A549 (cell line): ENCODE results near the gene ANO9. TPM values are rescaled to one million over a fixed set of nuclear protein-coding genes. Genes with fewer than 3 reads are reported as not detected.
"Not testable (repeated sequence)": the region's sequence is repeated elsewhere in the genome, so short reads cannot be mapped to it uniquely, and the experiment has no call there.

Source experiments
- ATAC-seq, 2 experiments: fragments of 200-7000 bp in 1 of 2; fragments of >200 bp in 1 of 2; cut with Nextera tagmentation in 1 of 2; cut with Tn5 transposase in 1 of 2; 3 replicates each; pipeline versions ENCODE4 v1.8.0 to v1.9.1; 2018 to 2020; ENCODE audit warnings: mild to moderate bottlenecking in 1 of 2, moderate library complexity in 1 of 2
- CTCF ChIA-PET: fragments of 300-600 bp; sonication (Branson Sonifier 250); formaldehyde crosslinking; extraction: SDS; loops from one replicate; lab custom pipeline; 2021; ENCODE audit warnings: antibody characterized with exemption, inconsistent platforms; lab: Yijun Ruan, JAX
- POLR2A ChIA-PET: fragments of 350-600 bp; formaldehyde crosslinking; extraction: SDS; loops from one replicate; lab custom pipeline; 2021; ENCODE audit warnings: antibody characterized with exemption, inconsistent platforms; lab: Yijun Ruan, JAX
- DNase-seq, 2 experiments: peaks; one replicate each; pipeline versions ENCODE4 v3.0.0 to v3.0.0-alpha.2; 2011 to 2016; ENCODE audit warnings: low read depth in 1 of 2, low spot score in 1 of 2
- FAIRE-seq: peaks from 2 replicates; lab custom pipeline; 2011; peaks lifted over from hg19 to GRCh38; lab: Jason Lieb, UNC
- H3K27ac ChIP-seq, 2 experiments: fragments of >200 bp; sonication (Bioruptor Twin); formaldehyde crosslinking; 3 replicates each; pipeline ENCODE4 v1.5.1; 2016 to 2017
- H3K4me1 ChIP-seq: fragments of >200 bp; sonication (Bioruptor Twin); formaldehyde crosslinking; 3 replicates; pipeline ENCODE4 v1.6.1; 2016
- H3K4me2 ChIP-seq: fragments of >200 bp; sonication (Bioruptor Twin); formaldehyde crosslinking; 3 replicates; pipeline ENCODE4 v1.6.1; 2016
- H3K4me3 ChIP-seq: fragments of >200 bp; sonication (Bioruptor Twin); formaldehyde crosslinking; 3 replicates; pipeline ENCODE4 v1.5.1; 2016
- H3K9me3 ChIP-seq: fragments of >200 bp; sonication (Bioruptor Twin); formaldehyde crosslinking; 3 replicates; pipeline ENCODE4 v1.6.1; 2016
- E2F6 ChIP-seq: IDR thresholded peaks from 2 replicates; pipeline ENCODE4 v1.6.1; 2012; ENCODE audit warnings: low read depth, borderline replicate concordance
- EHMT2 ChIP-seq: fragments of 200-600 bp; sonication (generic); IDR thresholded peaks from 2 replicates; pipeline ENCODE4 v1.6.1; 2016; ENCODE audit warnings: antibody characterized with exemption, low read depth, mild to moderate bottlenecking, moderate library complexity
- ESRRA ChIP-seq: fragments of 150-350 bp; IDR thresholded peaks from 2 replicates; pipeline ENCODE4 v1.6.1; 2014; ENCODE audit warnings: mild to moderate bottlenecking, low read length, borderline replicate concordance
- FOSL2 ChIP-seq, 2 experiments: fragments of 450-650 bp in 1 of 2; fragments of >200 bp in 1 of 2; sonication (Bioruptor Twin) in 1 of 2; formaldehyde crosslinking; IDR thresholded peaks; 2 replicates each; pipeline versions ENCODE4 v1.5.0 to v1.6.1; 2016 to 2020; ENCODE audit warnings: mild to moderate bottlenecking in 1 of 2, moderate library complexity in 1 of 2
- FOXS1 ChIP-seq: fragments of 250-450 bp; sonication (Bioruptor Pico); IDR thresholded peaks from 2 replicates; pipeline ENCODE4 v1.5.0; 2020; ENCODE audit warnings: mild to moderate bottlenecking, moderate library complexity
- HES2 ChIP-seq: fragments of >200 bp; sonication (Bioruptor Twin); formaldehyde crosslinking; IDR thresholded peaks from 2 replicates; pipeline ENCODE4 v1.6.1; 2016
- HOXB13 ChIP-seq: fragments of 250-450 bp; sonication (Bioruptor Pico); IDR thresholded peaks from 2 replicates; pipeline ENCODE4 v1.5.0; 2020; ENCODE audit warnings: low read depth, mild to moderate bottlenecking, moderate library complexity
- JUN ChIP-seq, 2 experiments: fragments of >200 bp; sonication (Bioruptor Twin); formaldehyde crosslinking; IDR thresholded peaks; 2 replicates in 1 of 2; 3 replicates in 1 of 2; pipeline ENCODE4 v1.6.1; 2016 to 2017
- JUNB ChIP-seq: fragments of >200 bp; sonication (Bioruptor Twin); formaldehyde crosslinking; IDR thresholded peaks from 2 replicates; pipeline ENCODE4 v1.6.1; 2016
- KDM5A ChIP-seq: fragments of 200-600 bp; sonication (generic); IDR thresholded peaks from 2 replicates; pipeline ENCODE4 v1.6.1; 2016; ENCODE audit warnings: antibody characterized with exemption, mild to moderate bottlenecking
- MAZ ChIP-seq: fragments of 150-350 bp; IDR thresholded peaks from 2 replicates; pipeline ENCODE4 v1.6.1; 2014; ENCODE audit warnings: antibody characterized with exemption, low read depth, low read length, borderline replicate concordance
- MYC ChIP-seq: IDR thresholded peaks from 2 replicates; pipeline ENCODE4 v1.6.1; 2012; ENCODE audit warnings: mild to moderate bottlenecking, inconsistent platforms, low read length, improper control_type of control experiment, borderline replicate concordance
- NFE2L2 ChIP-seq: fragments of 150-350 bp; conservative IDR thresholded peaks from 2 replicates; pipeline ENCODE4 v1.6.1; 2014; ENCODE audit warnings: low read length
- NR3C1 ChIP-seq: fragments of >200 bp; sonication (Bioruptor Twin); formaldehyde crosslinking; IDR thresholded peaks from 3 replicates; pipeline ENCODE4 v1.6.1; 2017
- PBX3 ChIP-seq: IDR thresholded peaks from 2 replicates; pipeline ENCODE4 v1.6.1; 2012
- TP53 ChIP-seq: fragments of 250-450 bp; sonication (Bioruptor Pico); IDR thresholded peaks from 2 replicates; pipeline ENCODE4 v1.5.0; 2021; ENCODE audit warnings: mild to moderate bottlenecking, moderate library complexity
- ZC3H11A ChIP-seq: fragments of 450-650 bp; IDR thresholded peaks from 2 replicates; pipeline ENCODE4 v1.6.1; 2014; ENCODE audit warnings: antibody characterized with exemption, mild to moderate bottlenecking
- ZFP36 ChIP-seq: fragments of 450-650 bp; IDR thresholded peaks from 2 replicates; pipeline ENCODE4 v1.6.1; 2014; ENCODE audit warnings: borderline replicate concordance; ENCODE audit not compliant: partially characterized antibody
- ZNF302 ChIP-seq: fragments of 250-450 bp; sonication (Bioruptor Pico); IDR thresholded peaks from 2 replicates; pipeline ENCODE4 v1.9.0; 2021; ENCODE audit warnings: inconsistent platforms, mild to moderate bottlenecking, moderate library complexity
- WGBS: methylation state at CpG from one replicate; pipeline ENCODE4 v1.1.6; 2017; ENCODE audit errors: missing lambda C conversion rate; 5-methylcytosine and 5-hydroxymethylcytosine counted together
- polyA plus RNA-seq, 4 experiments: library from polyadenylated mRNA; depleted of rRNA in 3 of 4; stranded (reverse); fragments of >200 nt; fragmentation: RNase III in 1 of 4; extraction: RNeasy Plus Mini Kit Qiagen cat#74134 plus additional on column Dnase treatment in 1 of 4; gene quantifications; 2 replicates in 3 of 4; 3 replicates in 1 of 4; pipeline ENCODE4 v1.2.3, GENCODE V29; 2011 to 2017

The ANO9 gene
- polyA plus RNA-seq, 2 of the 4 experiments (the other 2 are of a cell fraction), result 0.50 to 0.66 TPM

- CTCF ChIA-PET, result interaction anchor here (1.0 to 4.7 kb wide), 4 partner anchors 10 to 48 kb away, joined by 3 to 29 read pairs (median 4); partner anchors contain the start of gene SIGIRR
Measured at GRCh38 chr11:425301-425700, 16.5 kb downstream of the ANO9 start.

GRCh38 chr11:424766-425165 is 17.0 kb downstream of the ANO9 start:
- FAIRE-seq, DNase-seq, H3K4me2 ChIP-seq, H3K4me1 ChIP-seq, H3K4me3 ChIP-seq, H3K27ac ChIP-seq, POLR2A ChIA-PET, ATAC-seq, H3K9me3 ChIP-seq: not testable (repeated sequence)
- WGBS, result 84% methylated on average over 28 of the region's 45 CpGs
- CTCF ChIA-PET, result interaction anchor here (1.1 to 3.4 kb wide), 4 partner anchors 12 to 119 kb away, joined by 4 to 8 read pairs (median 6); no protein-coding TSS in a partner anchor

More at GRCh38 chr11:425301-425700, 16.5 kb downstream of the ANO9 start:
- Histone ChIP-seq H3K9me3 (no peaks in the 10 kb centered on the region), H3K27ac (no peak overlapping the region), H3K4me2 (no peak overlapping the region), H3K4me1 (no peaks in the 10 kb centered on the region), H3K4me3 (no peak overlapping the region)
- ATAC-seq (no peak), DNase-seq (no peak), FAIRE-seq (no peak)
- WGBS, result 84% methylated on average over 4 of the region's 4 CpGs
- POLR2A ChIA-PET, result no interaction called here
- no peak for TF ChIP-seq NFE2L2
- TF ChIP-seq FOXS1 (CRISPR knock-in tag), result no peak
- no peak for TF ChIP-seq JUNB
- TF ChIP-seq MYC, result no peak

GRCh38 chr11:424232-424631 is 17.6 kb downstream of the ANO9 start:
- ChIA-PET POLR2A (no interaction called here), CTCF (interaction anchor here (1.1 to 3.4 kb wide), 4 partner anchors 12 to 119 kb away, joined by 4 to 8 read pairs (median 6); no protein-coding TSS in a partner anchor)
- ATAC-seq (no peak), FAIRE-seq (no peak), DNase-seq (no peak)
- no peaks in the 10 kb centered on the region for H3K4me1 ChIP-seq
- H3K27ac ChIP-seq, result no peak overlapping the region
- no peak overlapping the region for H3K4me2 ChIP-seq
- H3K9me3 ChIP-seq, result no peaks in the 10 kb centered on the region
- TF ChIP-seq HES2, result no peak
- peak; percentile 32 for TF ChIP-seq ZFP36
- TF ChIP-seq ESRRA, result no peak
- TF ChIP-seq E2F6, result no peak
- 87% methylated on average over 4 of the region's 4 CpGs for WGBS
- H3K4me3 ChIP-seq, result no peak overlapping the region

GRCh38 chr11:422249-422656 is 19.6 kb downstream of the ANO9 start:
- Histone ChIP-seq H3K9me3 (no peaks in the 10 kb centered on the region), H3K4me3 (no peak overlapping the region), H3K27ac (no peak overlapping the region), H3K4me1 (peaks cover 1% of the 10 kb centered on the region; the same call in 1 of the 3 replicates), H3K4me2 (no peak overlapping the region)
- WGBS, result 66% methylated on average over 10 of the region's 10 CpGs
- DNase-seq (no peak), FAIRE-seq (no peak), ATAC-seq (peak; percentile 16 to 20; a peak in 2 of 6 replicates)
- ChIA-PET CTCF (interaction anchor here (1.0 to 3.4 kb wide), 4 partner anchors 15 to 117 kb away, joined by 3 to 8 read pairs (median 6); no protein-coding TSS in a partner anchor), POLR2A (interaction anchor here (1.1 kb wide), 1 partner anchor 26 kb away, joined by 3 read pairs; no protein-coding TSS in a partner anchor)
- TF ChIP-seq HOXB13 (CRISPR knock-in tag), result no peak
- TF ChIP-seq NR3C1, result no peak
- TF ChIP-seq PBX3, result no peak
- no peak for TF ChIP-seq FOXS1 (CRISPR knock-in tag)
- TF ChIP-seq EHMT2, result no peak
- TF ChIP-seq TP53 (CRISPR knock-in tag), result no peak
- no peak for TF ChIP-seq HES2
- no peak for TF ChIP-seq MAZ
- no peak for TF ChIP-seq FOSL2 (IDR thresholded peaks at IDR 0.05)
- TF ChIP-seq FOSL2 (CRISPR knock-in tag; IDR thresholded peaks at IDR 0.05), result no peak
- no peak for TF ChIP-seq JUN (IDR thresholded peaks at IDR 0.05)
- no peak for TF ChIP-seq KDM5A
- TF ChIP-seq ZC3H11A, result no peak
- TF ChIP-seq ESRRA, result no peak
- no peak for TF ChIP-seq ZNF302
